Fibroblast of skin of scalp (primary cell): ENCODE measurements around the gene SSR1.
"Not testable (repeated sequence)": the region's sequence is repeated elsewhere in the genome, so short reads cannot be mapped to it uniquely, and the experiment has no call there.

Experiments used
- DNase-seq: peaks from one replicate; pipeline ENCODE4 v3.0.0-alpha.2; 2013

Gene SSR1

DNA sequence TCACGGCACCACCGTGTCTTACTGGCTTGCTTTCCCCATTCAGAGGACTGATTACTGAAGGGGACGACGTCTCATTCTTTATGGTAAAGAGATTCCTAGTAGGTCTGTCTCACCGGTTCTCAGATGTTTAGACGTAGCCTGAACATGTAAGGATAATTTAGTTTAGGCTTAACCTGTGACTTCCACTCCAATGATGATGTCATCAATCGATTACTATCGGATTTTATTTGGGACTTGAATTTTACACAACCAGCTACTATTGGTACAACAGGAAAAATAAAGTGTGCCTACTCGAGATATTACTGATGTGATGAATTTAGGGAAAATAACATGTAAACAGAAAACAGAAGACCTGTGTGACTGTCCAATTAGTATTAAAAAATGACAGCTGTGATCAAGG lies 4.5 kb upstream of the SSR1 start:
- no peak for DNase-seq

DNA sequence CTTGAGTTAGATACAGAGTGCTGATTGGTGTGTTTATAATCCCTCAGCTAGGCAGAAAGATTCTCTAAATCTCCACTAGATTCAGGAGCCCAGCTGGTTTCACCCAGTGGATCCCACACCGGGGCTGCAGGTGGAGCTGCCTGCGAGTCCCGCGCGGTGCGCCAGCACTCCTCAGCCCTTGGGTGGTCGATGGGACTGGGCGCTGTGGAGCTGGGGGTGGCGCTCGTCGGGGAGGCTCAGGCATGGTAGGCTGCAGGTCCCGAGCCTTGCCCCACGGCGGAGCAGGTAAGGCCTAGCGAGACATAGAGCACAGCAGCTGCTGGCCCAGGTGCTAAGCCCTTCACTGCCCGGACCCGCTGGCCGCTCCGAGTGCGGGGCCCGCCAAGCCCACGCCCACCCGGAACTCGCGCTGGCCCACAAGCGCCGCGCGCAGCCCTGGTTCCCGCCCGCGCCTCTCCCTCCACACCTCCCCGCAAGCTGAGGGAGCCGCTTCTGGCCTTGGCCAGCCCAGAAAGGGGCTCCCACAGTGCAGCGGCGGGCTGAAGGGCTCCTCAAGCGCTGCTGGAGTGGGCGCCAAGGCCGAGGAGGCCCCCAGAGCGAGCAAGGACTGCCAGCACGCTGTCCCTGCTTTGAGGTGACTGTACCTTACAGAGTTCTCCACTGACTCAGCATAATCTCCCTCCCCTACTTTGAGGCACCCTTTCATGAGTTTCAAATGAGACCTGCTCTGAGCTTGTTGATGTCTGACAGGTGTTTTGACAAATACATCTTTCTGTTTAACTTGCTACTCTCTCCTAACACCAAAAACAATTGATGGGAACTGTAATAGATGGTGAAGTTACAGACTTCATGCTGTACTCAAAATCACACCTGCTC lies 3.9 kb upstream of the SSR1 start:
- no peak for DNase-seq

DNA sequence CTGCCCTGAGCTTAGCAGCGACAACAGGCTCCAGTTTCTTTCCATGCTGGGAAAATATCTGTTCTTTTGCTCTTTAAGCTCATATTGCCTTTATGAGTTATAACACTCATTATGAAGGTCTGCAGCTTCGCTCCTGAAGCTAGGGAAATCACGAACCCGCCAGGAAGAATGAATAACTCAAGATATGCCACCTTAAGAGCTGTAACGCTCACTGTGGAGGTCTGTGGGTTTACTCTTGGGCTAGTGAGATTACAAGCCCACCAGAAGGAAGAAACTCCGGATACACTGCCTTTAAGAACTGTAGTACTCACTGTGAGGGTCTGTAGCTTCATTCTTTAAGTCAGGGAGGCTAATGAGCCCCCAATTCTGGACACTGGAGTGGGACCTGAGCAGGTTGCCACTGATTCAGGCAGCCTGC lies 3.0 kb upstream of the SSR1 start:
- no peak for DNase-seq

DNA sequence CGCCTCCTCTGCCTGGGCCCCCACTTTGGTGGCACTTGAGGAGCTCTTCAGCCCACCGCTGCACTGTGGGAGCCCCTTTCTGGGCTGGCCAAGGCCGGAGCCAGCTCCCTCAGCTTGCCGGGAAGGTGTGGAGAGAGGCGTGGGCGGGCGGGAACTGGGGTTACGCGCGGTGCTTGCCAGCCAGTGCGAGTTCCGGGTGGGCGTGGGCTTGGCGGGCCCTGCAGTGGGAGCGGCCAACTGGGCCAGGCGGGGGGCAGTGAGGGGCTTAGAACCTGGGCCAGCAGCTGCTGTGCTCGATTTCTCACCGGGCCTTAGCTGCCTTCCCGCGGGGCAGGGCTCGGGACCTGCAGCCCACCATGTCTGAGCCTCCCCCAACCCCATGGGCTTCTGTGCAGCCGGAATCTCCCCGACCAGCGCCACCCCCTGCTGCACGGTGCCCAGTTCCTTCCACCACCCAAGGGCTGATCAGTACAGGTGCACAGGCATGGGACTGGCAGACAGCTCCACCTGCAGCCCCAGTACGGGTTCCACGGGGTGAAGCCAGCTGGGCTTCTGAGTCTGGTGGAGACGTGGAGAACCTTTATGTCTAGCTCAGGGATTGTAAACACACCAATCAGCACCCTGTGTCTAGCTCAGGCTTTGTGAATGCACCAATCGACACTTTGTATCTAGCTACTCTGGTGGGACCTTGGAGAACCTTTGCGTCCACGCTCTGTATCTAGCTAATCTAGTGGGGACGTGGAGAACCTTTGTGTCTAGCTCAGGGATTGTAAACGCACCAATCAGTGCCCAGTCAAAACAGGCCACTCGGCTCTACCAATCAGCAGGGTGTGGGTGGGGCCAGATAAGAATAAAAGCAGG lies 2.3 kb upstream of the SSR1 start:
- not testable (repeated sequence) for DNase-seq

GRCh38 chr6:7314414-7314813 lies 1.4 kb upstream of the SSR1 start:
- no peak for DNase-seq

GRCh38 chr6:7313505-7314165 lies 636 bp upstream of the SSR1 start:
- DNase-seq, result no peak

DNA sequence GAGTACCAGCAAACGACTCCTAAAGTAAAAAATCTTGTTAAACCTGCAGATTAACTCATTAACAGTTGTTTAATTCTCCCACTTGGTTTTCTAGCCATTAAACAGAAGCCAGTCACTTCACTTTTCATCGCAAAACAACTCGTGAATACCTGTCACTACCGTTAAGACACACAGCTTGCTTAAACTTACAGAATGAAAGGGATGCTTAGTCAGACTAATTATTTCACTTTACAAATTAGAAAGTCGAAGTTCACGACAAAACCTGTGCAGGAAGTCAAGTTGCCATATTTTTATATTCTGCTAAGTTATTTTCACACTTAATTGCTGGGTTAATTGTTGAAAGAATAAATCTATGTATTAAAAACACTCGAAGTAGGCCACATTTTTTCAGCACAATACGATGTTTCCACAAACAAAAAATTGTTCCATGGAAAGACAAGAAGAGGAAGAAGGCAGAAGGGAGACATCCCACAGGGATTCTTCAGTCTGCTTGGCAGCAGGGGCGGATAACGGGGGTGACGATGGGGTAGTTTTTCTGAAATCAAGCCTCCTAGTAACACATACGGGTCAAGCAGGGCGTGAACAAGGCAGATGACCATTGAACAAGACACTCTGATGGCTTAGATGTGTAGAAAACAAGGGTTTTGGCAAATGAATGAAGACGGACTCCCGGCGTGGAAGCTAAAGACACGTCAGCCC lies 933 bp downstream of the SSR1 start:
- peak; percentile 55 for DNase-seq

- DNase-seq, result peak; percentile 10
Observed at GRCh38 chr6:7311176-7311575, 1.8 kb downstream of the SSR1 start.

GRCh38 chr6:7309050-7309449 lies 3.9 kb downstream of the SSR1 start:
- DNase-seq, result no peak

- DNase-seq, result no peak
Observed at GRCh38 chr6:7307533-7307932, 5.5 kb downstream of the SSR1 start.

GRCh38 chr6:7304821-7305220 lies 8.2 kb downstream of the SSR1 start:
- DNase-seq, result no peak

GRCh38 chr6:7301702-7302101 lies 11.3 kb downstream of the SSR1 start:
- DNase-seq, result no peak

GRCh38 chr6:7300926-7301325 lies 12.1 kb downstream of the SSR1 start:
- DNase-seq, result no peak

DNA sequence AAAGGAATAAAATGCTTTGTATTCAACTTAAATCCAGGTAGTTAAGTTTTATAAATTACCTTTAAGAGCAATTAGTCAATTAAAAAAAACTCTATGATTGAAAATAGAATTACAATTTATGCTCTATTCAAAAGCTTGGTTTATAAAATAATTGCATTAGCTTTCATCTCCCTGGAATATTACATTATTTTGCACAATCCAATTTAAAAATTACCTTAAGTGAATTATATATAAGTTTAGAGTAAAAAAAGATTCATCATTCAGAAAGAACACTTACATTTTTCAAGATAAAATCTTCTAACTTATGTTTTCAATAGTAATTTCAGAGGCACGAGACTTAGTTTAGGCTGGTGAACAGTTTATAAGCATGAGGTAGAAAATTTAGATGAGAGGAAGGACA lies 14.9 kb downstream of the SSR1 start:
- DNase-seq, result no peak

GRCh38 chr6:7296602-7297001 lies 16.4 kb downstream of the SSR1 start:
- DNase-seq, result no peak

DNA sequence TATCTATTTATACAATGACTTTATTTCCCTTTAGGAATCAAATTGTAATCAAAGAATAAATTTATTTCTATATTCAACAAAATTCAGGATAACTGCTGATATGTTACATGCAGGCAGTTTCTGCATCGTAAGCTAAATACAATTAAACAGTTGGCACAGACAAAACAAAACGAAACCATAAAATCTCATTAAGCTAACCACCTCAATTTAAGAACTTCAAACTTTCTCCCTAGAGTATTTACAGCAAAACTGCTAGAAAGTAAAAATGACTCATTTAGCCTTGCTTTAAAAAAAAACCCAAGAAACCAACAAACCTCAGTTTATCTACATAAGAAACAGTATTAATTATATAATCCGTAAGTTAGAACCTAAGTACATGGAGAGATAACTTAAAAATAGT lies 17.1 kb downstream of the SSR1 start:
- DNase-seq, result no peak

- DNase-seq, result no peak
Observed at GRCh38 chr6:7292596-7293255, 20.3 kb downstream of the SSR1 start.

DNA sequence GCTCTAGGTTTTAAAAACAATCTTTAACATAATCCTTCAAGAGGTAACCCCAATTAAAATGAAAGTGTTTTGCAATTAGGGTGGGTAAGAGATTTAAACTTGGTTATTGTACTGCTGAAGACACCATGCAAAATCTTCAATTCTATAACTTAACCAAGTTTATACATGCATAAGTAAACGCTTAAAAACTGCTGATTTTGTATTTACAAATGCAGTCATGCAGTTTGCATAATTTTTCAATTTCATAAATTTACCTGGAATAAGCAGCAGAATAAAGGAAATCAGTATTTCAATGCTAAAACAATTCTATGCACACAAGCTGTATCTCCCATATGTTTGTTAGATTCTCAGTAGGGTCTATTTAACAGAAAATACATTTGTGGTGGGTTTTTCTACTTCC lies 22.9 kb downstream of the SSR1 start:
- no peak for DNase-seq

- no peak for DNase-seq
Observed at GRCh38 chr6:7285416-7285815, 27.6 kb downstream of the SSR1 start.

- DNase-seq, result no peak
Observed at GRCh38 chr6:7283676-7284075, 29.3 kb downstream of the SSR1 start.

GRCh38 chr6:7282097-7282906 lies 30.7 kb downstream of the SSR1 start:
- no peak for DNase-seq
